Measurements from ENCODE around the gene BRF1.

The BRF1 gene

DNA sequence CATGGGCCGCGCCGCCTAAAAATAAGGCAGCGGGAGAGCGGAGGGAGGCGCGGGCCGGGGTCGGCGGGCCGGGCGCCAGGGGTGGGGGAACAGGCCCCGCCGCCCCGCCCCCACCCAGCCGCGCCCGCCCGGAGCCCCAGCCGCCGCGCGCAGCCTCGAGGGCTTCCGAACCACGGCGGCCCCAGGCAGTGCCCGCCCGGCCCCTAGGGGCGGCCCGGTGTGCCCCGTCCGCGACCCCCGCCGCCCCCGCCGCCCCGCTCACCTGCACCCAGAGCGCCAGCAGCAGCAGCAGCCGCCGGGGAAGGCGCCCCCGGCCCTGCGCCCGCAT, 132.7 kb downstream of the BRF1 start:
- intact Hi-C loops (cut with DNase I): loop anchor here (5.0 kb wide), 1 partner anchor 76 kb away; no protein-coding TSS in a partner anchor

GRCh38 chr14:105167303-105168092, 133.3 kb downstream of the BRF1 start:
- no peak for DNase-seq
- intact Hi-C loops (cut with DNase I): loop anchor here (5.0 kb wide), 1 partner anchor 75 kb away; no protein-coding TSS in a partner anchor

More for the DNA sequence above, 132.7 kb downstream of the BRF1 start:
- no peak for DNase-seq

- intact Hi-C loops (cut with DNase I): loop anchor here (5.0 kb wide), 1 partner anchor 74 kb away; no protein-coding TSS in a partner anchor
- DNase-seq: no peak
Observed at GRCh38 chr14:105166571-105167302, 134.1 kb downstream of the BRF1 start.

GRCh38 chr14:105165761-105166485, 134.9 kb downstream of the BRF1 start:
- intact Hi-C loops (cut with DNase I): loop anchor here (5.0 kb wide), 1 partner anchor 74 kb away; no protein-coding TSS in a partner anchor
- no peak for DNase-seq

- intact Hi-C loops (cut with DNase I): loop anchor here (5.0 kb wide), 1 partner anchor 73 kb away; no protein-coding TSS in a partner anchor
- DNase-seq: no peak
Observed at GRCh38 chr14:105165134-105165704, 135.6 kb downstream of the BRF1 start.

DNA sequence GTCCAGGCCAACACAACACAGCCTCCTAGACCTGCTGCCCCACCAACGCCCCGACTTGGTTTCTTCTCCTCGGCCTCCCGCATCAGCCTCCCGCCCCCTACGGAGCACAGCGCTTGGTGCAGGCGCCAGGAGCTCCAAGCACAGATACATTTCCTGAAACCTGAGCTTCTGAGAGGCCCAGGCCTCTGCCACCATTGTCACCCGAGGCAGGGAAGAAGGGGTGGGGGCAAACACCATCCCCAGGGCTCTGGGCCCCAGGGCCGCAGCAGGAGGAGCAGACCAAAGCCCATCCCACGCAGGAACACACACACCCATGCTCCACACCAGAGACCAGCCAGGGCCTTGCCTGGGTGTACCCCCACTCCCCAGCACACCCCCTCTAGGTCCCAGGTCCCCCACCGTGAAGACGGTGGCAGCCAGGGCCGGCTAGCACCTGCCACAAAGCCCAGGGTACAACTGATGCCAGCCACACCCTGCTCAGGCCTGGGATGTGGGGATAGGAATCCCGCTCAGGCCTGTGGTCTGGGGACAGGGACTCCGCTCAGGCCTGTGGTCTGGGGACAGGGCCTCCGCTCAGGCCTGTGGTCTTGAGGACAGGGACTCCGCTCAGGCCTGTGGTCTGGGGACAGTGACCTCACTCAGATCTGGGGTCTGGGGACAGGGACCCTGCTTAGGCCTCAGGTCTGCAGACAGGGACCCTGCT, 137.6 kb downstream of the BRF1 start:
- no peak for DNase-seq
- intact Hi-C loops (cut with DNase I): no loop called here

GRCh38 chr14:105162669-105162979, 138.2 kb downstream of the BRF1 start:
- intact Hi-C loops (cut with DNase I): no loop called here
- DNase-seq: no peak

GRCh38 chr14:105161964-105162668, 138.7 kb downstream of the BRF1 start:
- intact Hi-C loops (cut with DNase I): no loop called here

DNA sequence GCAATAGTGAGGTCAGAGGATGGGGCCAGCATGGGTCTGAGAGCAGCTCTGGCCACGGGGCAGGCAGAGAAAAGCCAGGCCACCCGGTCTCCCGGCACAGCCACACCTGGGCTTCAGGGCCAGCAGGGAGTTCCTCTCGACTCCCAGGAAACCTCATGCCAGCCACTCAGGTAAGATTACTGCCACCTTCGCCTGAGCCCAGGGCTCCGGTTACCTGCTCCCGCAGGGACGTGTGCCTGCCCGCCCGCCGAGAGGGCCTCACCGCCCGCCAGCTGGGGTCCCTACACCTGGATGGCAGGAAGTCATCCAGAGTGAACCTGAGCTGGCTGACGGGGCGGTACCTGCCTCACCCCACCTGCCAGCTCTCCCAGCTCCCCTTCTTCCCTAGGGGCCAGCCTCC, 139.5 kb downstream of the BRF1 start:
- intact Hi-C loops (cut with DNase I): no loop called here
- DNase-seq: no peak

More at GRCh38 chr14:105161964-105162668, 138.7 kb downstream of the BRF1 start:
- peak in 5 of 10 donors; percentile 33 to 96 (median 52) for DNase-seq

GRCh38 chr14:105160776-105161175, 140.0 kb downstream of the BRF1 start:
- no peak for DNase-seq
- intact Hi-C loops (cut with DNase I): no loop called here

- DNase-seq: no peak
- intact Hi-C loops (cut with DNase I): no loop called here
Observed at GRCh38 chr14:105159344-105159743, 141.5 kb downstream of the BRF1 start.

Measured in posterior cingulate gyrus (tissue), 11 donors.